DOHH2 (cell line): ENCODE measurements around the gene LRRC25.

Experiments used
- H3F3A ChIP-seq: fragments of 200-600 bp; sonication (generic), shearing (Covaris generic); 2 replicates; pipeline ENCODE4 v1.6.0; 2016; ENCODE audit warnings: antibody characterized with exemption, mild to moderate bottlenecking; ENCODE audit not compliant: control insufficient read depth, insufficient read depth
- H3K27ac ChIP-seq: fragments of 200-600 bp; sonication (generic); 2 replicates; pipeline ENCODE4 v1.5.1; 2014; ENCODE audit warnings: low read depth, mild to moderate bottlenecking, low read length, moderate library complexity
- H3K27me3 ChIP-seq: fragments of 200-600 bp; sonication (generic); 2 replicates; pipeline ENCODE4 v1.6.1; 2014; ENCODE audit warnings: mild to moderate bottlenecking, low read length, mixed read lengths; ENCODE audit not compliant: control insufficient read depth
- H3K36me3 ChIP-seq: fragments of 200-600 bp; sonication (generic); 2 replicates; pipeline ENCODE4 v1.6.1; 2014; ENCODE audit warnings: mild to moderate bottlenecking, low read length, moderate library complexity, mixed read lengths; ENCODE audit not compliant: control insufficient read depth
- H3K4me1 ChIP-seq: fragments of 200-600 bp; sonication (generic); 2 replicates; pipeline ENCODE4 v1.6.1; 2014; ENCODE audit warnings: mild to moderate bottlenecking, low read length, mixed read lengths; ENCODE audit not compliant: control insufficient read depth
- H3K4me2 ChIP-seq: fragments of 200-600 bp; sonication (generic); 2 replicates; pipeline ENCODE4 v1.6.0; 2014; ENCODE audit warnings: mild to moderate bottlenecking, low read length, moderate library complexity
- H3K4me3 ChIP-seq: fragments of 200-600 bp; sonication (generic); 2 replicates; pipeline ENCODE4 v1.5.1; 2014; ENCODE audit warnings: mild to moderate bottlenecking, low read length, mixed read lengths
- H3K79me2 ChIP-seq: fragments of 200-600 bp; sonication (generic); 2 replicates; pipeline ENCODE4 v1.6.1; 2014; ENCODE audit warnings: mild to moderate bottlenecking, low read length, mixed read lengths; ENCODE audit not compliant: control insufficient read depth
- H3K9me2 ChIP-seq: fragments of 200-600 bp; sonication (generic); replicated peaks from 2 replicates; pipeline ENCODE4 v1.6.1; 2014; ENCODE audit warnings: mild to moderate bottlenecking, low read length, mixed read lengths; ENCODE audit not compliant: control insufficient read depth
- H3K9me3 ChIP-seq: fragments of 200-600 bp; sonication (generic); 2 replicates; pipeline ENCODE4 v1.6.1; 2014; ENCODE audit warnings: antibody characterized with exemption, low read length, mixed read lengths; ENCODE audit not compliant: control insufficient read depth, insufficient read depth
- H4K20me1 ChIP-seq: fragments of 200-600 bp; sonication (generic); 2 replicates; pipeline ENCODE4 v1.6.0; 2014; ENCODE audit warnings: low read depth, mild to moderate bottlenecking, antibody characterized with exemption, low read length, moderate library complexity; ENCODE audit not compliant: control insufficient read depth, insufficient read depth
- CTCF ChIP-seq: fragments of 200-600 bp; sonication (generic); IDR thresholded peaks from one replicate; pipeline ENCODE4 v1.5.1; 2014; ENCODE audit warnings: antibody characterized with exemption, mild to moderate bottlenecking, low read depth, low read length; ENCODE audit not compliant: poor library complexity, severe bottlenecking
- EZH2phosphoT487 ChIP-seq: fragments of 200-600 bp; sonication (generic); IDR thresholded peaks from 2 replicates; pipeline ENCODE4 v1.6.1; 2017; ENCODE audit warnings: borderline replicate concordance, mild to moderate bottlenecking, antibody characterized with exemption, low read length, moderate library complexity, mixed read lengths

The LRRC25 gene

GRCh38 chr19:18393836-18394235 is 3.6 kb downstream of the LRRC25 start:
- peaks cover 46% of the 10 kb centered on the region for H3K4me1 ChIP-seq
- H3K4me2 ChIP-seq = peak overlapping the region; percentile 51
- H3K27ac ChIP-seq = no peak overlapping the region

GRCh38 chr19:18392926-18393325 is 4.5 kb downstream of the LRRC25 start:
- no peak overlapping the region for H3K27ac ChIP-seq
- no peaks in the 10 kb centered on the region for H3K9me2 ChIP-seq
- peaks cover 54% of the 10 kb centered on the region for H3K4me1 ChIP-seq
- no peaks in the 10 kb centered on the region for H3F3A ChIP-seq
- no peak overlapping the region for H3K4me3 ChIP-seq
- H3K36me3 ChIP-seq = no peaks in the 10 kb centered on the region
- H4K20me1 ChIP-seq = no peaks in the 10 kb centered on the region
- H3K4me2 ChIP-seq = peak overlapping the region; percentile 29
- H3K9me3 ChIP-seq = no peaks in the 10 kb centered on the region
- peaks cover 23% of the 10 kb centered on the region for H3K27me3 ChIP-seq
- no peaks in the 10 kb centered on the region for H3K79me2 ChIP-seq
- TF ChIP-seq EZH2phosphoT487 = no peak
- no peak for TF ChIP-seq CTCF

More at GRCh38 chr19:18393836-18394235, 3.6 kb downstream of the LRRC25 start:
- Histone ChIP-seq H3K9me3 (no peaks in the 10 kb centered on the region), H3K9me2 (no peaks in the 10 kb centered on the region), H4K20me1 (no peaks in the 10 kb centered on the region), H3F3A (no peaks in the 10 kb centered on the region), H3K36me3 (no peaks in the 10 kb centered on the region), H3K4me3 (peak overlapping the region; percentile 32), H3K27me3 (peaks cover 19% of the 10 kb centered on the region), H3K79me2 (no peaks in the 10 kb centered on the region)
- no peak for TF ChIP-seq CTCF
- TF ChIP-seq EZH2phosphoT487 = no peak

- Histone ChIP-seq H3K27ac (no peak overlapping the region), H3K9me2 (no peaks in the 10 kb centered on the region), H3K4me2 (peak overlapping the region; percentile 29), H3F3A (peaks cover under 1% of the 10 kb centered on the region; the same call in 1 of the 2 replicates), H3K4me3 (no peak overlapping the region), H3K9me3 (no peaks in the 10 kb centered on the region), H4K20me1 (no peaks in the 10 kb centered on the region), H3K36me3 (no peaks in the 10 kb centered on the region), H3K4me1 (peaks cover 50% of the 10 kb centered on the region), H3K79me2 (no peaks in the 10 kb centered on the region), H3K27me3 (peaks cover 22% of the 10 kb centered on the region)
- TF ChIP-seq CTCF = no peak
- no peak for TF ChIP-seq EZH2phosphoT487
Measured at GRCh38 chr19:18392417-18392816, 5.0 kb downstream of the LRRC25 start.
